Measurements from ENCODE around the gene CCDC124. TPM values are rescaled to one million over a fixed set of nuclear protein-coding genes. Genes with fewer than 3 reads are reported as not detected.

The CCDC124 gene
- total RNA-seq, 1 experiment from 2014 or later, result 165 TPM

- H2AFZ ChIP-seq (ENCODE audit: low read length), result no peak overlapping the region
- H3K27me3 ChIP-seq (ENCODE audit: low read length), result peaks cover 53% of the 10 kb centered on the region
- no TSS peak for BruUV-seq (replicated peaks)
- H4K20me1 ChIP-seq (ENCODE audit: low read length), result no peaks in the 10 kb centered on the region
- peaks cover 23% of the 10 kb centered on the region for H3K4me1 ChIP-seq (ENCODE audit: insufficient read depth, low read length)
- H3K79me2 ChIP-seq (ENCODE audit: low read length), result no peaks in the 10 kb centered on the region
- H3K9me3 ChIP-seq (ENCODE audit: low read length), result no peaks in the 10 kb centered on the region
- no peaks in the 10 kb centered on the region for H3F3A ChIP-seq (ENCODE audit: low read length, unreplicated experiment)
- peak overlapping the region; percentile 88 for H3K4me2 ChIP-seq (ENCODE audit: low read length)
- ATAC-seq (no peak), DNase-seq (no peak)
- H3K27ac ChIP-seq (ENCODE audit: low read length), result no peak overlapping the region
- no peak for TF ChIP-seq CTCF (conservative IDR thresholded peaks at IDR 0.05; ENCODE audit: low read depth, low read length)
- TF ChIP-seq EZH2 (IDR thresholded peaks at IDR 0.05; ENCODE audit: low read length, unreplicated experiment), result peak; percentile 85
- TF ChIP-seq EZH2phosphoT487 (IDR thresholded peaks at IDR 0.05; ENCODE audit: borderline replicate concordance, low read length), result peak; percentile 19; the same call in 1 of the 2 replicates
- intact Hi-C loops (cut with micrococcal nuclease), result no loop called here
- no peaks in the 10 kb centered on the region for H3K9me2 ChIP-seq (replicated peaks; ENCODE audit: low read length)
- no peaks in the 10 kb centered on the region for H3K36me3 ChIP-seq (ENCODE audit: low read depth, low read length)
- H3K4me3 ChIP-seq (ENCODE audit: low read length), result no peak overlapping the region
- CTCF ChIA-PET, result no interaction called here
- POLR2A ChIA-PET (ENCODE audit: unreplicated experiment), result interaction anchor here (0.6 kb wide), 1 partner anchor 331 kb away, joined by 7 read pairs; no protein-coding TSS in a partner anchor
- H3K9ac ChIP-seq (ENCODE audit: low read length), result no peak overlapping the region
Observed at GRCh38 chr19:17951990-17952976, 19.5 kb downstream of the CCDC124 start.

GRCh38 chr19:17953316-17953801 is 20.5 kb downstream of the CCDC124 start:
- Histone ChIP-seq H3K9ac (ENCODE audit: low read length) (no peak overlapping the region), H3F3A (ENCODE audit: low read length, unreplicated experiment) (no peaks in the 10 kb centered on the region), H3K9me2 (replicated peaks; ENCODE audit: low read length) (no peaks in the 10 kb centered on the region), H3K9me3 (ENCODE audit: low read length) (no peaks in the 10 kb centered on the region), H3K27me3 (ENCODE audit: low read length) (peaks cover 53% of the 10 kb centered on the region), H3K27ac (ENCODE audit: low read length) (no peak overlapping the region), H4K20me1 (ENCODE audit: low read length) (no peaks in the 10 kb centered on the region), H3K4me1 (ENCODE audit: insufficient read depth, low read length) (peaks cover 20% of the 10 kb centered on the region), H3K79me2 (ENCODE audit: low read length) (no peaks in the 10 kb centered on the region), H3K36me3 (ENCODE audit: low read depth, low read length) (no peaks in the 10 kb centered on the region), H3K4me3 (ENCODE audit: low read length) (no peak overlapping the region), H3K4me2 (ENCODE audit: low read length) (no peak overlapping the region), H2AFZ (ENCODE audit: low read length) (no peak overlapping the region)
- TF ChIP-seq EZH2phosphoT487 (IDR thresholded peaks at IDR 0.05; ENCODE audit: borderline replicate concordance, low read length), result no peak
- TF ChIP-seq CTCF (conservative IDR thresholded peaks at IDR 0.05; ENCODE audit: low read depth, low read length), result no peak
- no peak for TF ChIP-seq EZH2 (IDR thresholded peaks at IDR 0.05; ENCODE audit: low read length, unreplicated experiment)
- no TSS peak for BruUV-seq (replicated peaks)
- ChIA-PET POLR2A (ENCODE audit: unreplicated experiment) (interaction anchor here (0.6 kb wide), 1 partner anchor 332 kb away, joined by 7 read pairs; no protein-coding TSS in a partner anchor), CTCF (no interaction called here)
- ATAC-seq (no peak), DNase-seq (no peak)
- intact Hi-C loops (cut with micrococcal nuclease), result no loop called here

GRCh38 chr19:17953869-17954268 is 21.1 kb downstream of the CCDC124 start:
- CTCF ChIA-PET, result no interaction called here
- BruUV-seq (replicated peaks), result no TSS peak
- H3K36me3 ChIP-seq (ENCODE audit: low read depth, low read length), result no peaks in the 10 kb centered on the region
- TF ChIP-seq EZH2 (IDR thresholded peaks at IDR 0.05; ENCODE audit: low read length, unreplicated experiment), result no peak
- H3F3A ChIP-seq (ENCODE audit: low read length, unreplicated experiment), result no peaks in the 10 kb centered on the region
- H3K4me3 ChIP-seq (ENCODE audit: low read length), result no peak overlapping the region
- H3K4me1 ChIP-seq (ENCODE audit: insufficient read depth, low read length), result peaks cover 20% of the 10 kb centered on the region
- ATAC-seq (no peak), DNase-seq (no peak)
- H3K4me2 ChIP-seq (ENCODE audit: low read length), result no peak overlapping the region
- POLR2A ChIA-PET (ENCODE audit: unreplicated experiment), result no interaction called here
- intact Hi-C loops (cut with micrococcal nuclease), result no loop called here
- no peak overlapping the region for H3K27ac ChIP-seq (ENCODE audit: low read length)
- H4K20me1 ChIP-seq (ENCODE audit: low read length), result no peaks in the 10 kb centered on the region
- no peak overlapping the region for H2AFZ ChIP-seq (ENCODE audit: low read length)
- H3K79me2 ChIP-seq (ENCODE audit: low read length), result no peaks in the 10 kb centered on the region
- H3K27me3 ChIP-seq (ENCODE audit: low read length), result peaks cover 52% of the 10 kb centered on the region
- no peaks in the 10 kb centered on the region for H3K9me3 ChIP-seq (ENCODE audit: low read length)
- H3K9me2 ChIP-seq (replicated peaks; ENCODE audit: low read length), result no peaks in the 10 kb centered on the region
- no peak overlapping the region for H3K9ac ChIP-seq (ENCODE audit: low read length)

Measured in PC-3 (cell line).